GM18511 (cell line): Measurements from ENCODE around the gene RASD2.
"Not testable (repeated sequence)": the region's sequence is repeated elsewhere in the genome, so short reads cannot be mapped to it uniquely, and the experiment has no call there.

Source experiments
- ATAC-seq: cut with Tn5 transposase; IDR thresholded peaks from one replicate; pipeline ENCODE4 v1.9.1; 2021; ENCODE audit warnings: mild to moderate bottlenecking, moderate library complexity; ENCODE audit not compliant: unreplicated experiment

RASD2 gene

DNA sequence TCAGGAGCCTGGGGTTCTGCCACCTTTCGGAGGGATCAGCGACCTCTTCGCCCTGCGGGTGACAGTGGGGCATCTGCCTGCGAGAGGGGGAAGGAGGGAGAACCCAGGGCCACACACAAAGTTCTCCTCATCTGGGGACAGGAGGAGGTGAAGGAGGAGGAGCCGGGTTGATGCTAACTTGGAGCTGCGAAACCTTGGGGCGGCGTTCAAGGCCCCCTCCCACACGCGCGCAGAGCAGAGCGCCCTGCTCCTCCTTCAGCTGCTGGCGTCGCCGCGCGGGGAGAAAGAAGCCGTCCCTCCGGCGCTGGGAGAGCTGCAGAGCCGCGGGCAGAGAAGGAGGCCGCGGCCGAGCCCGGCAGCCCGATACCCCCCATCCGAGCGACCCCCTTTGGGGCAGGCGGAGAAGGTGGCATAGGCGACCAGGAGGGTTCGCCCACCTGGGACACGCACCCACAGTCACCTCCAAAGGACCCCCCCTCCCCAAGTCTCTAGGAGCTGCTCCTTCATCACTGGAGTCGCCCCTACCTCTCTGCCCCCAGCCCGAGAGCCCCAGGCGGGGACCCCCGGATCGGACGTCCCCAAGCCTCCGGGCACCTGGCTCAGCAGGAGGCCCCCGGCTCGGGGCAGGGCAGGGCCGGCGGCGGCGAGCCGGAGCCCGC, at the start of gene RASD2:
Gene RASD2 (plus strand): TSS at position 237 of the 659 bp plus-strand sequence. CDS start 5,979 bp downstream, outside the sequence.
- peak; percentile 20 for ATAC-seq

- not testable (repeated sequence) for ATAC-seq
Observed at GRCh38 chr22:35491061-35491907, 49.3 kb upstream of the RASD2 start.

DNA sequence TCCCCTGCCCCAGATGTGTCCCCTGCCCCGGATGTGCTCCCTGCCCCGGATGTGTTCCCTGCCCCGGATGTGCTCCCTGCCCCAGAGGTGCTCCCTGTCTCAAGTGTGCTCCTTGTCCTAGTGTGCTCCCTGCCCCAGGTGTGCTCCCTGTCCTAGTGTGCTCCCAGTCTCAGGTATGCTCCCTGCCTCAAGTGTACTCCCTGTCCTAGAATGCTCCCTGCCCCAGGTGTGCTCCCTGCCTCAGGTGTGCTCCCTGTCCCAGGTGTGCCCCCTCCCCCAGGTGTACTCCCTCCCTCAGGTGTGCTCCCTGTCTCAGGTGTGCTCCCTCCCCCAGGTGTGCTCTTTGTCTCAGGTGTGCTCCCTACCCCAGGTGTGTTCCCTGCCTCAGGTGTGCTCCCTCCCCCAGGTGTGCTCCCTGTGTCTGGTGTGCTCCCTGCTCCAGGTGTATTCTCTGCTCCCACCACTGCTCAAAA, 48.7 kb upstream of the RASD2 start:
- no peak for ATAC-seq

DNA sequence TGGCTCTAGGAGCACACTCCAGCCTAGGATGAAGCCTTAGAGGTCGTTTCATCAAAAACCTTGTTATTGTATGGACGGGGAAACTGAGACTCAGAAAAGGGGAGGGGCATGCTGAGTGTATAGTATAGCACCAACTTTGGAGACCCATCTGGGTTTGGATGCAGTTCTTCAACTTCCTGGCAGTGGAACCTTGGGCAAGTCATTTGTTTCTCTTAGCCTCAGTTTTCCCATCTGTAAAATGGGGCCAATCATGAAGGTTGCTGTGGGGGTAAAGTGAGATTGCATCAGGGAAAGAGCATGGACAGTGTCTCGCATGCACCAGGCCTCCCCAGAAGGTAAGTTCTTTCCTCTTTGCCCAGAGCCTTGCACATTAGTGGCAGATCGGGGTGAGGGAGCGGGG, 47.6 kb upstream of the RASD2 start:
- no peak for ATAC-seq

- not testable (repeated sequence) for ATAC-seq
Observed at GRCh38 chr22:35495711-35496110, 44.9 kb upstream of the RASD2 start.

DNA sequence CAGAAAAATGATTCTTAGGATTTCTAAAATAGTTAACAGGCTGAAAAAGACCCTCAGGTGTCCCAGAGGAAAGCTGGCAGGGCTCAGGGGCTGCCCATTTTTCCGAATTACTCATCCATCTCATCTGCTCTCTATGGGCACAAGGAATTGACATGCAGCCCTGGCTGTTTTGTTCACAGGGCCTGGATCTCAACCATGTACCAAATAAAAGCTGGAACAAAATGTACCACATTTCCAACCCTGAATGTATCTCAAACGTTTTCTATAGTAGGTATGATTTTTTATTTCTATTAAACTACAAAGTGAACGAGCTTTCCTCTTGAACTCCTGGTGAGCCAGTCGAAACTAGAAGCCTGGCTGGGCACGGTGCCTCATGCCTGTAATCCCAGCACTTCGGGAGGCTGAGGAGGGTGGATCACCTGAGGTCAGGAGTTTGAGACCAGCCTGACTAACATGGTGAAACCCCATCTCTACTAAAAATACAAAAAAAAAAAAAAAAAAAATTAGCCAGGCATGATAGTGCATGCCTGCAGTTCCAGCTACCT, 43.8 kb upstream of the RASD2 start:
- ATAC-seq: no peak

DNA sequence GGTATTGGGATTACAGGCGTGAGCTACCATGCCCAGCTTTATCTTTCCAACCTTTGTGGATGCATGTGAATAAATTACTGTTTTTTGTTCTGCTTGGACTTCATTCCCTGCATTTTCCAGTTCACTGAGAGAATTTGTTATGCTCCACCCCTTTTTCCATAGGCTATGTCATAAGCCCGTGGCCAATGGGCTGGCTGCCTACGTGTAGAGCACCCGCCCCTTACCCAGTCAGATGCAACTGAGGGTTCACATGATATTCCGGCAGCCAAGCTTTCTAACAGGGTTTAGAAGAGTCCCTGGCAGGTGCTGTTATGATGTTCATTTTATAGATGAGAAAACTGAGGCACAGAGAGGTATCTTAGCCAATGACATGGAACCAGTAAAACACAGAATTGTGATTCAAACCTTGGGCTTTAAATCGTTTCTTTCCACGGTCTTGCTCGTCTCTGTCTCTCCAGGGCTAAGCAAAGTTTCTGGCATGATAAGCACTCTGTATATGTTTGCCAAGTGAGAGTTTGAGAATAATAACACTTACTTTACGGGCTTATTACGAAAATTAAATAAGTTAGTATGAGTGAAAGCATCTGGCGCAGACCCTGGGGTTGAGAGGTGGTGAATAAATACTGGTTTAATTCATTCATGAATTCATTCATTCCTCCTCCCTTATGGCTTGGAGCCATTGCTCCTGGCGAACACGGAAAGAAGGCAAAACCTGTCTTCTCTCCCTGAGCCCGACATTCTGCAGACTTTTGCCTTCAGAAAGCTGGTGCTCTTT, 42.4 kb upstream of the RASD2 start:
- no peak for ATAC-seq

- ATAC-seq: no peak
Observed at GRCh38 chr22:35502836-35503235, 37.8 kb upstream of the RASD2 start.

- no peak for ATAC-seq
Observed at GRCh38 chr22:35505399-35506258, 35.0 kb upstream of the RASD2 start.

DNA sequence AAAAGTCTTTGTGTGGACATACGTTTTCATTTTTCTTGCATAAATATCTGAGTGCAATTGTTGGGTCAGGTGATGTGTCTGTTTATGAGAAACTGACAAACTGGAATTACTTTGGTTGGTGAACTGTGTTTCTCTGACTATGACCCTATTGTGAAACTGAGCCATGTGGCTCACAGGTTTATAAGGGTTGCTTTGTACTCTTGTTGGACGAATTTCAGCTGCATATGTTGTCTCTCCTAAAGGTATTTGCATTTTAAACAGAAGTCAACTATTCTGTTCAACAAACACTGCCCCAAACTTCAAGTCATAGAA, 34.4 kb upstream of the RASD2 start:
- no peak for ATAC-seq

- ATAC-seq: not testable (repeated sequence)
Observed at GRCh38 chr22:35507851-35508250, 32.8 kb upstream of the RASD2 start.

- no peak for ATAC-seq
Observed at GRCh38 chr22:35509451-35509850, 31.2 kb upstream of the RASD2 start.

DNA sequence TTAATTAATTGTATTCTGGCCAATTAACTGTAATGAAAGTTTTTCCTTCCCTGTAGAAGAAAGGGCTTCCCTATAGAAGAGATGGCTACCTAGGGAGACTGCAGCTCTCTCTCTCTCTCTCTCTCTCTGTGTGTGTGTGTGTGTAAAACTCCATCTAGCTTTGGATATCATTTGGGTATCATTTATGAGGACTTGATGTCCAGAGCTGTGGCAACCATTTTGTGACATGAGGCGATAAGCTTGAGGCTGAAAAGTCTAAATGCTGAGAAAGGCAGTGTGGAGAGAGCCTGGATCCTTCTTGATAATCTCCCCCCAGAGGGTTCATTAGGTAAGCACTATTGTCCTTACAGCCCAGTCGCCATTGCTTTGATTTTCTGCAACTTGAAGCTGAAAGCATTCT, 30.7 kb upstream of the RASD2 start:
- no peak for ATAC-seq

- ATAC-seq: no peak
Observed at GRCh38 chr22:35510481-35510934, 30.1 kb upstream of the RASD2 start.

DNA sequence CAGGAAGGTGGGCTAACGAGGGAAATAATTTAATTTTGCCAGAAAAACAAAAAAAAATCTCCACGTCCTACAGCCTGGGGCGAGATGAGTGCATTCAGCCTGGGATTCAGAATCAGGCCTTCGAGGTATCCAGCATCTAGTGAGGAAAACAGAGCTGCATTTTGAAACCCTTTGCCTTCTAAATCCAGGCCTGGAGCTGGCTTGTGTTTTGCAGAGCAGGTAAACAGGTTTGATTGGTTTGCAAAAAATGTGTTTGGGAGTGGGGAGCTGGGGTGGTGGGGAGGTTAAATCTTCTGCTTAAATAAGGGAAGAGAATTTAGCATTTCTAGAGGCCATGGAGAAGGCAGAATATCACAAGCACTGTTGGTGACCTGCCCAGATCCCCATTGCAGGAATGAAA, 29.7 kb upstream of the RASD2 start:
- ATAC-seq: no peak

DNA sequence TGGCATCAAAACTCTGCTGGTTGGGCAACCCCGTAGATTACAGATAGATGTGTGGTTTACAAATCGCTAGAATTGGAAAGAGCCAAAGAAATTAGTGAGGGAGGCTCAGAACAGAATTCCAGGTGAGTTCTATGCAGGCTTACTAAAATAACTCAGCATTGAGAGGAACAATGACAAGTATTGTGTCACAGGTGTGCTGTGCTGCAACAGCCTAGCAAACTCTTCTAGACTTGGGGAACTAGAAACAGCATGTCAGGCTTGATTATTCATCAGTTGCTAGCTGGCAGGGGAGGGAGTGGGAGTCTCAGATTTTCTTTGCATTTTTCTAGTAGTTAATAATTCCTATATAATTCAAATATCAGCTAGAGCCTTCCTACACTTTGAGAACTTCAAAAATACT, 26.3 kb upstream of the RASD2 start:
- ATAC-seq: no peak

DNA sequence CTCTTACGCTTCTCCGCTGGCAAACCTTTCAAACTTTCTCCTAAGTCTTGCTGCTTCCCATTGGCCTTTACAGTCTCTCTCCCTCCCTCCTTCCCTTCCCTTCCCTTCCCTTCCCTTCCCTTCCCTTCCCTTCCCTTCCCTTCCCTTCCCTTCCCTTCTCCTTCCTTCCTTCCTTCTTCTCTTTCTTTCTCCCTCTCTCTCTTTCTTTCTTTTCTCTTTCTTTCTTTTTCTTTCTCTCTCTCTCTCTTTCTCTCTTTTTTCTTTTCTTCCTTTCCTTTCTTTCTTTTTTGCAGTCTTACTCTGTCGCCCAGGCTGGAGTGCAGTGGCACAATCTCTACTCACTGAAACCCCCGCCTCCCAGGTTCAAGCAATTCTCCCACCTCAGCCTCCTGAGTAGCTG, 24.7 kb upstream of the RASD2 start:
- ATAC-seq: not testable (repeated sequence)

- ATAC-seq: no peak
Observed at GRCh38 chr22:35516723-35517122, 23.9 kb upstream of the RASD2 start.

DNA sequence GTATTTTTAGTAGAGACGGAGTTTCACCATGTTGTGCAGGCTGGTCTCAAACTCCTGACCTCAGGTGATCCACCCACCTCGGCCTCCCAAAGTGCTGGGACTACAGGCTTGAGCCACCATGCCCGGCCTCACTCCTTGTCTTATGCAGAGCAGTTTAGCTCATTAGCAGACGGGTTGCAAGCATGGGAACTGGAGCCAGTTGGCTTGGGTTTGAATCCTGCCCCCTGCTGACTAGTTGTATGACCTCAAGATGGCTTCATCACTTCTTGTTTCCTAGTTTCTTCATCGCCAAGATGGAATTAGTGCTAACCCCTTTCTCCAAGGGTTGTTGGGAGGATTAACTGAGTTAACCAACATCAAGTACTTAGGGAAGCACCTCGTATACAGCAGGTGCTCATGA, 23.4 kb upstream of the RASD2 start:
- no peak for ATAC-seq
